Heart right ventricle (tissue), 16 donors: ENCODE data around the gene RGS7BP. TPM values are rescaled to one million over a fixed set of nuclear protein-coding genes. Genes with fewer than 3 reads are reported as not detected.

Experiments
- ATAC-seq, 8 donors: fragments of 200-7000 bp; cut with Tn5 transposase; one replicate each; pipeline ENCODE4 v1.9.1; 2020; ENCODE audit warnings: mild to moderate bottlenecking in 8 of 8, moderate library complexity in 8 of 8, moderate number of reproducible peaks in 1 of 8
- DNase-seq, 2 donors: peaks; one replicate each; pipeline ENCODE4 v3.0.0-alpha.2; 2020
- H3K27ac ChIP-seq, 10 donors: fragments of 200-600 bp; sonication (generic) in 2 of 10; one replicate each; pipeline versions ENCODE4 v1.5.0 to v1.8.0; 2020 to 2022; ENCODE audit warnings: mild to moderate bottlenecking in 3 of 10
- H3K27me3 ChIP-seq, 7 donors: fragments of 200-600 bp; one replicate each; pipeline ENCODE4 v1.8.0; 2021 to 2022; ENCODE audit warnings: mild to moderate bottlenecking in 2 of 7
- H3K36me3 ChIP-seq, 9 donors: fragments of 200-600 bp; sonication (generic) in 1 of 9; one replicate each; pipeline versions ENCODE4 v1.5.0 to v1.8.0; 2020 to 2022; ENCODE audit warnings: mild to moderate bottlenecking in 2 of 9
- H3K4me1 ChIP-seq, 9 donors: fragments of 200-600 bp; sonication (generic) in 1 of 9; one replicate each; pipeline versions ENCODE4 v1.5.0 to v1.8.0; 2020 to 2022; ENCODE audit warnings: mild to moderate bottlenecking in 4 of 9
- H3K4me3 ChIP-seq, 10 donors: fragments of 200-600 bp; sonication (generic) in 2 of 10; one replicate each; pipeline versions ENCODE4 v1.5.0 to v1.8.0; 2020 to 2022; ENCODE audit warnings: mild to moderate bottlenecking in 7 of 10, moderate library complexity in 2 of 10
- H3K9me3 ChIP-seq, 11 donors: fragments of 200-600 bp in 10 of 11; sonication (generic) in 2 of 11; one replicate each; pipeline versions ENCODE4 v1.5.0 to v1.8.0; 2013 to 2022; ENCODE audit warnings: mild to moderate bottlenecking in 2 of 11, control low read depth in 1 of 11, moderate library complexity in 1 of 11
- CTCF ChIP-seq, 9 donors: fragments of 200-600 bp; sonication (generic) in 2 of 9; IDR thresholded peaks; one replicate each; pipeline versions ENCODE4 v1.5.0 to v1.8.0; 2021 to 2022; ENCODE audit warnings: antibody characterized with exemption in 9 of 9, mild to moderate bottlenecking in 5 of 9, moderate library complexity in 1 of 9
- WGBS, 2 donors: extraction: QIAGEN DNeasy Blood & Tissue Kit; methylation state at CpG; one replicate each; pipeline ENCODE4 v1.1.7; 2013; ENCODE audit warnings: inconsistent platforms in 1 of 2; 5-methylcytosine and 5-hydroxymethylcytosine counted together
- intact Hi-C, 10 donors: fragments of 100-400 bp; cut with DNase I; formaldehyde crosslinking; loops; one replicate each; pipeline versions ENCODE4 v1.11.1 to v1.14.2; 2022
- polyA plus RNA-seq, 2 donors: library from polyadenylated mRNA; stranded (reverse); fragments of 200-250 nt; gene quantifications; one replicate each; pipeline ENCODE4 v1.2.3, GENCODE V29; 2013
- total RNA-seq, 10 donors: library from RNA; stranded (reverse); fragmentation: NEBNext Ultra II Directional in 3 of 10; extraction: Animal tissue kit (Norgen Biotek cat#: 25700) in 3 of 10; gene quantifications; one replicate each; pipeline versions ENCODE4 v1.2.1 to v1.2.4, GENCODE V29; 2021 to 2023
- donor health status: Arrhythmogenic right ventricular cardiomyopathy.
- donor health status: ischemic (EF 13 %, LVEDD 7.1; RV severe dilation, severe dysfunction).
- donor health status: healthy with polysubstance abuse.
- donor health status: DM: no; HTN: yes; CAD: no.
- donor health status: DM: no; HTN: no; CAD: no.
- donor health status: ischemic (EF 25% LVEDD 6.9; RV normal size, moderate dysfunction).
- donor health status: ischemic (EF 25% LVEDD 5.7; RV mildly dilated, moderate dysfunction).
- donor health status: healthy.
- donor health status: DM: yes; HTN: yes; CAD: no.
- donor health status: Ischemic cardiomyopathy.
- donor health status: ischemic (EF 35%, LVEDD 5.7; RV mildly dilated, moderate dysfunction).
- donor health status: nonischemic (EF 11% LVEDD 7.7; RV severe dilation, severe dysfunction).
- donor health status: DM: yes; HTN: yes; CAD: no.
- donor health status: PGD.
- donor health status: ischemic (EF 29% LVEDD 5.4; RV normal size, mild dysfunction).
- donor health status: nonischemic (EF 23%, LVEDD 6.1; RV moderate dilation, normal function).

The RGS7BP gene
- total and polyA plus RNA-seq, 12 donors = 0.07 to 3.1 (median 1.5) TPM

- no peaks in the 10 kb centered on the region for H3K27me3 ChIP-seq
- H3K4me3 ChIP-seq = no peak overlapping the region
- WGBS, 2 donors = 84 to 90% methylated on average over 4 of the region's 4 CpGs
- DNase-seq = no peak
- H3K27ac ChIP-seq = no peak overlapping the region
- H3K36me3 ChIP-seq = no peaks in the 10 kb centered on the region
- no peak for ATAC-seq
- peaks cover 0 to 13% (median 0%) of the 10 kb centered on the region in 9 donors for H3K4me1 ChIP-seq
- H3K9me3 ChIP-seq = no peaks in the 10 kb centered on the region
- no peak for TF ChIP-seq CTCF (IDR thresholded peaks at IDR 0.05)
- intact Hi-C loops = loop anchor here in 1 of 10 donors (5.0 kb wide), 1 partner anchor 93 kb away; no protein-coding TSS in a partner anchor
These were observed 13.4 kb downstream of the RGS7BP start for GRCh38 chr5:64519263-64519662.

GRCh38 chr5:64526734-64527439, 21.1 kb downstream of the RGS7BP start:
- no peak for ATAC-seq
- 84 to 90% methylated on average over 3 of the region's 3 CpGs for WGBS, 2 donors
- H3K9me3 ChIP-seq = no peaks in the 10 kb centered on the region
- DNase-seq = no peak
- H3K4me1 ChIP-seq = peaks cover 0 to 29% (median 5%) of the 10 kb centered on the region in 9 donors
- intact Hi-C loops = no loop called here
- H3K27ac ChIP-seq = no peak overlapping the region
- TF ChIP-seq CTCF (IDR thresholded peaks at IDR 0.05) = no peak
- H3K36me3 ChIP-seq = no peaks in the 10 kb centered on the region
- H3K4me3 ChIP-seq = no peak overlapping the region
- no peaks in the 10 kb centered on the region for H3K27me3 ChIP-seq

- WGBS, 2 donors = 48 to 49% methylated on average over 3 of the region's 3 CpGs
- ATAC-seq = no peak
- Histone ChIP-seq H3K36me3 (no peaks in the 10 kb centered on the region), H3K27ac (no peak overlapping the region), H3K4me1 (peaks cover 0 to 32% (median 5%) of the 10 kb centered on the region in 9 donors), H3K27me3 (no peaks in the 10 kb centered on the region), H3K4me3 (no peak overlapping the region), H3K9me3 (no peaks in the 10 kb centered on the region)
- DNase-seq = no peak
- intact Hi-C loops = no loop called here
- no peak for TF ChIP-seq CTCF (IDR thresholded peaks at IDR 0.05)
These were observed 24.3 kb downstream of the RGS7BP start for GRCh38 chr5:64530076-64530475.

GRCh38 chr5:64532212-64532611, 26.4 kb downstream of the RGS7BP start:
- no peak for DNase-seq
- Histone ChIP-seq H3K4me1 (peaks cover 0 to 32% (median 5%) of the 10 kb centered on the region in 9 donors), H3K9me3 (no peaks in the 10 kb centered on the region), H3K27ac (no peak overlapping the region), H3K27me3 (no peaks in the 10 kb centered on the region), H3K36me3 (no peaks in the 10 kb centered on the region), H3K4me3 (no peak overlapping the region)
- no peak for TF ChIP-seq CTCF (IDR thresholded peaks at IDR 0.05)
- 35 to 55% methylated on average over 2 of the region's 2 CpGs for WGBS, 2 donors
- no peak for ATAC-seq
- intact Hi-C loops = no loop called here
